Mesothelial cell of epicardium (in vitro differentiated cells): ENCODE measurements around the gene AGGF1. TPM values are rescaled to one million over a fixed set of nuclear protein-coding genes. Genes with fewer than 3 reads are reported as not detected.
A peak's percentile ranks its signal among the peaks of the same experiment; 100 is the strongest.

Experiments used
- DNase-seq, 2 experiments: peaks; one replicate each; pipeline ENCODE4 v3.0.0; 2021; ENCODE audit warnings: low spot score in 2 of 2; ENCODE audit not compliant: unreplicated experiment in 2 of 2
- H3K27ac Mint-ChIP-seq: 2 replicates; pipeline ENCODE4 v1.8.0; 2021; ENCODE audit warnings: mixed read lengths
- H3K27me3 Mint-ChIP-seq: 2 replicates; pipeline ENCODE4 v1.8.0; 2021; ENCODE audit warnings: low read depth, mixed read lengths
- H3K36me3 Mint-ChIP-seq: 2 replicates; pipeline ENCODE4 v1.8.0; 2021; ENCODE audit warnings: mixed read lengths
- H3K4me1 Mint-ChIP-seq: 2 replicates; pipeline ENCODE4 v1.8.0; 2021; ENCODE audit warnings: mixed read lengths
- H3K4me3 Mint-ChIP-seq: 2 replicates; pipeline ENCODE4 v1.8.0; 2021; ENCODE audit warnings: mild to moderate bottlenecking, moderate library complexity, mixed read lengths
- H3K9me3 Mint-ChIP-seq: 2 replicates; pipeline ENCODE4 v1.8.0; 2021; ENCODE audit warnings: mixed read lengths
- total RNA-seq: library from RNA; stranded (reverse); gene quantifications from 3 replicates; pipeline ENCODE4 v1.2.1, GENCODE V29; 2021
- TF ChIP-seq, protein P1 (sequence below): fragments of 200-600 bp; sonication (generic); IDR thresholded peaks from one replicate; pipeline ENCODE4 v1.5.0; 2021; ENCODE audit warnings: antibody characterized with exemption; ENCODE audit not compliant: unreplicated experiment

The AGGF1 gene
- total RNA-seq, 1 donor from 2014 or later, result 21.2 TPM

- TF ChIP-seq, protein P1, sequence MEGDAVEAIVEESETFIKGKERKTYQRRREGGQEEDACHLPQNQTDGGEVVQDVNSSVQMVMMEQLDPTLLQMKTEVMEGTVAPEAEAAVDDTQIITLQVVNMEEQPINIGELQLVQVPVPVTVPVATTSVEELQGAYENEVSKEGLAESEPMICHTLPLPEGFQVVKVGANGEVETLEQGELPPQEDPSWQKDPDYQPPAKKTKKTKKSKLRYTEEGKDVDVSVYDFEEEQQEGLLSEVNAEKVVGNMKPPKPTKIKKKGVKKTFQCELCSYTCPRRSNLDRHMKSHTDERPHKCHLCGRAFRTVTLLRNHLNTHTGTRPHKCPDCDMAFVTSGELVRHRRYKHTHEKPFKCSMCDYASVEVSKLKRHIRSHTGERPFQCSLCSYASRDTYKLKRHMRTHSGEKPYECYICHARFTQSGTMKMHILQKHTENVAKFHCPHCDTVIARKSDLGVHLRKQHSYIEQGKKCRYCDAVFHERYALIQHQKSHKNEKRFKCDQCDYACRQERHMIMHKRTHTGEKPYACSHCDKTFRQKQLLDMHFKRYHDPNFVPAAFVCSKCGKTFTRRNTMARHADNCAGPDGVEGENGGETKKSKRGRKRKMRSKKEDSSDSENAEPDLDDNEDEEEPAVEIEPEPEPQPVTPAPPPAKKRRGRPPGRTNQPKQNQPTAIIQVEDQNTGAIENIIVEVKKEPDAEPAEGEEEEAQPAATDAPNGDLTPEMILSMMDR, result no peak
- no peak for DNase-seq
- Mint-ChIP-seq H3K9me3 (peaks cover 5% of the 10 kb centered on the region), H3K4me1 (peaks cover 25% of the 10 kb centered on the region), H3K36me3 (peaks cover 29% of the 10 kb centered on the region), H3K27ac (no peak overlapping the region), H3K27me3 (no peaks in the 10 kb centered on the region), H3K4me3 (no peak overlapping the region)
These were observed 52.9 kb downstream of the AGGF1 start for GRCh38 chr5:77083088-77083487.

- TF ChIP-seq, protein P1, result no peak
- Mint-ChIP-seq H3K27ac (peak overlapping the region; percentile 99), H3K9me3 (peaks cover 11% of the 10 kb centered on the region), H3K27me3 (no peaks in the 10 kb centered on the region), H3K4me1 (peaks cover 31% of the 10 kb centered on the region), H3K4me3 (peak overlapping the region; percentile 91), H3K36me3 (peaks cover 34% of the 10 kb centered on the region)
- DNase-seq, result no peak
These were observed 56.1 kb downstream of the AGGF1 start for GRCh38 chr5:77086368-77086688.

DNA sequence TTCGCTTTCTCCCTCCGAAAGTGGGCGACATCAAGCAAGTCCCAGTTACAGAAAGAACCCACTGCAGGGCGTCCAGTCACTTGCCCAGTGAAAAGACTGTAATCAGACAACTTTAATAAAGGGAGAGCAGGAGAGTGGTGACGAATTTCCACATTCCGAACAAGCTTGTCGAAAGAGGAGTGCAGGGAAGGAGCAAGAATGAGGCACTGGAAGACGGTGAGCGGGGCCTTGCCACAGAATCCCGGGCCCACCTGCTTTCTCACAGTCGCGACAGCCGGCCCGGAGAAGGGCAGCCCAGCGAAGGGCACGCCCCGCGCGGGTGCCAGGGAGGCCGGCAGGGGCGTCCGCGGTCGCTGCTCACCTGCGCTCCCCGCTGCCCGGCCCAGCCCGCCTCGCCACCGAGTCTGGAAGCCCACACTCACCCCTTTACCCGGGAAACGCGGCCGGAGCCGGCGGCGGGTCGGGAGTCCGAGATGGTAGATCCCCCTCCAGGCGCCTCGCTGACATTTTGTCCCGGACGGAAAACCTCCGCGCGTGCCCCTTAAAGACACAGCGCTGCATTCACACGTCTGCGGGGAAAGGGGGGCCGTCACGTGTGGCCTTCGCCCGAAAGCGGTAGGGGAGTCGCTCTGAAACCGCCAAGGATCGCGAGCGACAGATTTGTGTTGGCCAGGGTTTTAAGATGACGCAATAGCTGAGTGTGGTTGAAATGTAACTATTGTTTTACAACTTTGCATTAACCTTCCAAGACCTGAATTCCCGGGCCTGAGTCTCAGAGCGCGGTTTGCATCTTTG is 56.7 kb downstream of the AGGF1 start, which contains the start of gene ZBED3:
Gene ZBED3, minus strand, starts transcription at position 597 of the 795 bp plus-strand sequence. CDS start 9,407 bp downstream, outside the sequence.
- DNase-seq, result peak; percentile 32 to 70
- Mint-ChIP-seq H3K9me3 (peaks cover 11% of the 10 kb centered on the region), H3K4me3 (peak within 1 kb of the TSS; percentile 91), H3K27ac (peak within 1 kb of the TSS; percentile 99), H3K36me3 (peaks cover 30% of the 10 kb centered on the region), H3K4me1 (peaks cover 31% of the 10 kb centered on the region), H3K27me3 (no peaks in the 10 kb centered on the region)
- TF ChIP-seq, protein P1, result no peak

DNA sequence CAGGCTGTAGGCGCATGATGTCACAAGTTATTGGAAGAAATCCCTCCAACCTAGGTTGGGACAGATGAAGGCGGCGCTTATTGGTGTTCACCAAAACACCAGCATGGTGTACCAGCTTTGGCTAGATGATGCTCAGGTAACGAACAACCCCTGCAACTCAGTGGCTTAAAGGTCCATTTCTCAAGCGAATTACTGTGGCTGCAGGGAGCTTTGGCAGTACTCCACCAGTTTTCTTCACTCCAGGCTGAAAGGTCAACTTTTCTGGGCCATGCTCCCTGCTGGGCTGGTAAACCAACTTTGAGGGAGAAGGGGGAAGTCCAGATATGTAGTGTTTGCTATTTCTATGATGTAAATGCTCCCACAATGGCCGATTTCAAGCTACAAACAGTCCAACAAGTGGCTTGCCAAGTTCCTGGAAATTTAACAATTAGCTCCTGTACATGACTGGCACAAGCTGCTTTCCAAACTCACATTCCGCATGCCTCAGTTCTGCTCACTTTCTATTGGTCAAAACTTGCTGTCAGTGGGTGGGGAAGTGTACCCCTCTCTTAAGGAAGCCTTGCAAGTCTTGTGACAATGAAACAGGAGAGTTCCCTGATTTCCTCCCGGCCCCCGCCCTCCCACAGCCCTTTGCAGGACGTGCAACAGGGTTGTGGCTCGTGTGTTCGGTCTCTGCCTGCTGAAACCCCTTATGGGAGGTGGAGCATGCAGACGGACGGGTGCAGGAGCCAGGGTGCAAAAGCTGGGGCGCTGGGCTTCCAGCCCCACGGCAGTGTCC is 57.5 kb downstream of the AGGF1 start:
- DNase-seq, result no peak
- Mint-ChIP-seq H3K9me3 (peaks cover 6% of the 10 kb centered on the region), H3K27me3 (no peaks in the 10 kb centered on the region), H3K4me3 (peak overlapping the region; percentile 91), H3K36me3 (peaks cover 25% of the 10 kb centered on the region), H3K27ac (peak overlapping the region; percentile 98), H3K4me1 (peaks cover 31% of the 10 kb centered on the region)
- TF ChIP-seq, protein P1, result no peak

DNA sequence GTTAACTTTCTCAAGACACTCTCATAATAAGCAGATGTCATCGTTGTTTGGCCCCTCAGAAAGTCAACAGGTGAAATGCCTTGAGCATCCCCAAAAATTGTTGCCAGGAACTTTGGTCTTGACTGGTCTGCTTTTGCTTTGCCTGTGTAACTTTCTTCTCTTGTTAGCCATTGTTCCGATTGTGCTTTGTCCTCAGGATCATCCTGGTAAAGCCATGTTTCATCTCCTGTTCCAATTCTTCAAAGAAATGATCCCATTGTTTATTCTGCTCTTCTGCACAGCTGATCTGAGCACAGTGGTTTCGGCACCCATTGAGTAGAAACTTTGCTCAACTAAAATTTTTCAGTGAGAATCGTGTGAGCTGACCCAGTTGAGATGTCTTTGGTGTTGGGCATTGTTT is 65.0 kb downstream of the AGGF1 start:
- Mint-ChIP-seq H3K36me3 (peaks cover 33% of the 10 kb centered on the region), H3K4me1 (no peaks in the 10 kb centered on the region)
- TF ChIP-seq, protein P1, result no peak

More for the DNA sequence above, 65.0 kb downstream of the AGGF1 start:
- Mint-ChIP-seq H3K27me3 (no peaks in the 10 kb centered on the region), H3K9me3 (no peaks in the 10 kb centered on the region), H3K27ac (no peak overlapping the region), H3K4me3 (no peak overlapping the region)
- no peak for DNase-seq
